ENCODE data around the gene TCF7L2.

The TCF7L2 gene

GRCh38 chr10:112913661-112914287, 36.3 kb upstream of the TCF7L2 start:
- Histone ChIP-seq H2AFZ (ENCODE audit: low read depth, low read length) (no peak overlapping the region), H4K91ac (ENCODE audit: low read length) (no peak overlapping the region), H3K79me1 (replicated peaks; ENCODE audit: low read length, poor library complexity, severe bottlenecking) (no peaks in the 10 kb centered on the region), H2BK12ac (ENCODE audit: low read length in 2 of 2) (no peak overlapping the region), H3K4me1 (ENCODE audit: control insufficient read depth, insufficient read depth, low read depth, low read length) (peaks cover 5% of the 10 kb centered on the region), H4K8ac (ENCODE audit: low read length) (no peak overlapping the region), H3K4me2 (ENCODE audit: low read length, poor library complexity, severe bottlenecking) (no peak overlapping the region), H3K4ac (ENCODE audit: low read depth in 1 of 2, low read length in 2 of 2) (no peak overlapping the region), H2BK5ac (ENCODE audit: low read depth, low read length, poor library complexity, severe bottlenecking) (no peak overlapping the region), H3K9ac (ENCODE audit: low read length) (no peak overlapping the region), H2BK15ac (ENCODE audit: low read depth, poor library complexity, severe bottlenecking) (no peak overlapping the region), H3K27me3 (ENCODE audit: control insufficient read depth in 1 of 2, insufficient read depth in 1 of 2, low read length in 2 of 2) (no peaks in the 10 kb centered on the region), H3K36me3 (ENCODE audit: control insufficient read depth in 1 of 2, insufficient read depth in 2 of 2, low read depth in 1 of 2, low read length in 2 of 2) (no peaks in the 10 kb centered on the region), H2AK5ac (ENCODE audit: low read length, severe bottlenecking) (no peak overlapping the region), H3K14ac (ENCODE audit: low read length in 2 of 2) (no peak overlapping the region), H3K27ac (ENCODE audit: low read length, poor library complexity, severe bottlenecking) (no peak overlapping the region), H3K18ac (ENCODE audit: low read depth in 1 of 2, low read length in 2 of 2) (no peak overlapping the region), H3K9me3 (ENCODE audit: control insufficient read depth, low read length) (no peaks in the 10 kb centered on the region), H3K23ac (ENCODE audit: low read length in 2 of 2) (no peak overlapping the region), H3K4me3 (ENCODE audit: insufficient read depth in 1 of 2, low read depth in 1 of 2, low read length in 2 of 2) (no peak overlapping the region), H2BK120ac (ENCODE audit: low read depth, low read length) (no peak overlapping the region)
- DNase-seq = no peak
- WGBS = 84% methylated on average over 6 of the region's 9 CpGs

- Histone ChIP-seq H3K18ac (ENCODE audit: low read depth in 1 of 2, low read length in 2 of 2) (no peak overlapping the region), H3K9me3 (ENCODE audit: control insufficient read depth, low read length) (no peaks in the 10 kb centered on the region), H3K4ac (ENCODE audit: low read depth in 1 of 2, low read length in 2 of 2) (no peak overlapping the region), H3K23ac (ENCODE audit: low read length in 2 of 2) (no peak overlapping the region), H4K8ac (ENCODE audit: low read length) (no peak overlapping the region), H2AK5ac (ENCODE audit: low read length, severe bottlenecking) (no peak overlapping the region), H3K79me1 (replicated peaks; ENCODE audit: low read length, poor library complexity, severe bottlenecking) (no peaks in the 10 kb centered on the region), H3K9ac (ENCODE audit: low read length) (no peak overlapping the region), H3K27me3 (ENCODE audit: control insufficient read depth in 1 of 2, insufficient read depth in 1 of 2, low read length in 2 of 2) (no peaks in the 10 kb centered on the region), H4K91ac (ENCODE audit: low read length) (no peak overlapping the region), H2BK120ac (ENCODE audit: low read depth, low read length) (no peak overlapping the region), H3K4me1 (ENCODE audit: control insufficient read depth, insufficient read depth, low read depth, low read length) (peaks cover 5% of the 10 kb centered on the region), H2BK5ac (ENCODE audit: low read depth, low read length, poor library complexity, severe bottlenecking) (no peak overlapping the region), H3K27ac (ENCODE audit: low read length, poor library complexity, severe bottlenecking) (no peak overlapping the region), H2BK15ac (ENCODE audit: low read depth, poor library complexity, severe bottlenecking) (no peak overlapping the region), H2AFZ (ENCODE audit: low read depth, low read length) (no peak overlapping the region), H3K14ac (ENCODE audit: low read length in 2 of 2) (no peak overlapping the region), H2BK12ac (ENCODE audit: low read length in 2 of 2) (no peak overlapping the region), H3K4me3 (ENCODE audit: insufficient read depth in 1 of 2, low read depth in 1 of 2, low read length in 2 of 2) (no peak overlapping the region), H3K4me2 (ENCODE audit: low read length, poor library complexity, severe bottlenecking) (no peak overlapping the region), H3K36me3 (ENCODE audit: control insufficient read depth in 1 of 2, insufficient read depth in 2 of 2, low read depth in 1 of 2, low read length in 2 of 2) (no peaks in the 10 kb centered on the region)
- WGBS = 93% methylated on average over 3 of the region's 7 CpGs
- DNase-seq = no peak
These were observed 35.6 kb upstream of the TCF7L2 start for GRCh38 chr10:112914288-112914952.

- H2AFZ ChIP-seq (ENCODE audit: low read depth, low read length) = peak overlapping the region; percentile 72
- WGBS = 21% methylated on average over 10 of the region's 11 CpGs
- no peak overlapping the region for H3K23ac ChIP-seq (ENCODE audit: low read length in 2 of 2)
- H2BK15ac ChIP-seq (ENCODE audit: low read depth, poor library complexity, severe bottlenecking) = no peak overlapping the region
- no peaks in the 10 kb centered on the region for H3K36me3 ChIP-seq (ENCODE audit: control insufficient read depth in 1 of 2, insufficient read depth in 2 of 2, low read depth in 1 of 2, low read length in 2 of 2)
- H3K9ac ChIP-seq (ENCODE audit: low read length) = no peak overlapping the region
- no peak overlapping the region for H4K91ac ChIP-seq (ENCODE audit: low read length)
- H2BK12ac ChIP-seq (ENCODE audit: low read length in 2 of 2) = no peak overlapping the region
- H3K4me2 ChIP-seq (ENCODE audit: low read length, poor library complexity, severe bottlenecking) = peak overlapping the region; percentile 63
- H3K79me1 ChIP-seq (replicated peaks; ENCODE audit: low read length, poor library complexity, severe bottlenecking) = no peaks in the 10 kb centered on the region
- H3K14ac ChIP-seq (ENCODE audit: low read length in 2 of 2) = no peak overlapping the region
- H3K9me3 ChIP-seq (ENCODE audit: control insufficient read depth, low read length) = no peaks in the 10 kb centered on the region
- H3K18ac ChIP-seq (ENCODE audit: low read depth in 1 of 2, low read length in 2 of 2) = no peak overlapping the region
- H2AK5ac ChIP-seq (ENCODE audit: low read length, severe bottlenecking) = no peak overlapping the region
- H4K8ac ChIP-seq (ENCODE audit: low read length) = no peak overlapping the region
- no peaks in the 10 kb centered on the region for H3K27me3 ChIP-seq (ENCODE audit: control insufficient read depth in 1 of 2, insufficient read depth in 1 of 2, low read length in 2 of 2)
- no peak overlapping the region for H3K4ac ChIP-seq (ENCODE audit: low read depth in 1 of 2, low read length in 2 of 2)
- no peak overlapping the region for H2BK120ac ChIP-seq (ENCODE audit: low read depth, low read length)
- H3K27ac ChIP-seq (ENCODE audit: low read length, poor library complexity, severe bottlenecking) = peak overlapping the region; percentile 80
- DNase-seq = peak; percentile 65
- peaks cover 8% of the 10 kb centered on the region for H3K4me1 ChIP-seq (ENCODE audit: control insufficient read depth, insufficient read depth, low read depth, low read length)
- no peak overlapping the region for H3K4me3 ChIP-seq (ENCODE audit: insufficient read depth in 1 of 2, low read depth in 1 of 2, low read length in 2 of 2)
- no peak overlapping the region for H2BK5ac ChIP-seq (ENCODE audit: low read depth, low read length, poor library complexity, severe bottlenecking)
These were observed 34.2 kb upstream of the TCF7L2 start for GRCh38 chr10:112915590-112916572.

- no peak overlapping the region for H2BK15ac ChIP-seq (ENCODE audit: low read depth, poor library complexity, severe bottlenecking)
- no peak overlapping the region for H3K27ac ChIP-seq (ENCODE audit: low read length, poor library complexity, severe bottlenecking)
- H3K9ac ChIP-seq (ENCODE audit: low read length) = no peak overlapping the region
- peaks cover 8% of the 10 kb centered on the region for H3K4me1 ChIP-seq (ENCODE audit: control insufficient read depth, insufficient read depth, low read depth, low read length)
- H3K27me3 ChIP-seq (ENCODE audit: control insufficient read depth in 1 of 2, insufficient read depth in 1 of 2, low read length in 2 of 2) = no peaks in the 10 kb centered on the region
- no peak overlapping the region for H4K8ac ChIP-seq (ENCODE audit: low read length)
- DNase-seq = no peak
- 90% methylated on average over 3 of the region's 3 CpGs for WGBS
- H3K14ac ChIP-seq (ENCODE audit: low read length in 2 of 2) = no peak overlapping the region
- H3K23ac ChIP-seq (ENCODE audit: low read length in 2 of 2) = no peak overlapping the region
- no peak overlapping the region for H4K91ac ChIP-seq (ENCODE audit: low read length)
- no peak overlapping the region for H3K4me2 ChIP-seq (ENCODE audit: low read length, poor library complexity, severe bottlenecking)
- no peaks in the 10 kb centered on the region for H3K36me3 ChIP-seq (ENCODE audit: control insufficient read depth in 1 of 2, insufficient read depth in 2 of 2, low read depth in 1 of 2, low read length in 2 of 2)
- no peak overlapping the region for H2BK5ac ChIP-seq (ENCODE audit: low read depth, low read length, poor library complexity, severe bottlenecking)
- H2AK5ac ChIP-seq (ENCODE audit: low read length, severe bottlenecking) = no peak overlapping the region
- H3K18ac ChIP-seq (ENCODE audit: low read depth in 1 of 2, low read length in 2 of 2) = no peak overlapping the region
- no peak overlapping the region for H3K4ac ChIP-seq (ENCODE audit: low read depth in 1 of 2, low read length in 2 of 2)
- H2BK120ac ChIP-seq (ENCODE audit: low read depth, low read length) = no peak overlapping the region
- no peak overlapping the region for H2AFZ ChIP-seq (ENCODE audit: low read depth, low read length)
- H3K79me1 ChIP-seq (replicated peaks; ENCODE audit: low read length, poor library complexity, severe bottlenecking) = no peaks in the 10 kb centered on the region
- no peak overlapping the region for H2BK12ac ChIP-seq (ENCODE audit: low read length in 2 of 2)
- H3K4me3 ChIP-seq (ENCODE audit: insufficient read depth in 1 of 2, low read depth in 1 of 2, low read length in 2 of 2) = no peak overlapping the region
- H3K9me3 ChIP-seq (ENCODE audit: control insufficient read depth, low read length) = no peaks in the 10 kb centered on the region
These were observed 32.4 kb upstream of the TCF7L2 start for GRCh38 chr10:112917681-112918080.
